ENCODE data around the gene MTCL1.

The MTCL1 gene

DNA sequence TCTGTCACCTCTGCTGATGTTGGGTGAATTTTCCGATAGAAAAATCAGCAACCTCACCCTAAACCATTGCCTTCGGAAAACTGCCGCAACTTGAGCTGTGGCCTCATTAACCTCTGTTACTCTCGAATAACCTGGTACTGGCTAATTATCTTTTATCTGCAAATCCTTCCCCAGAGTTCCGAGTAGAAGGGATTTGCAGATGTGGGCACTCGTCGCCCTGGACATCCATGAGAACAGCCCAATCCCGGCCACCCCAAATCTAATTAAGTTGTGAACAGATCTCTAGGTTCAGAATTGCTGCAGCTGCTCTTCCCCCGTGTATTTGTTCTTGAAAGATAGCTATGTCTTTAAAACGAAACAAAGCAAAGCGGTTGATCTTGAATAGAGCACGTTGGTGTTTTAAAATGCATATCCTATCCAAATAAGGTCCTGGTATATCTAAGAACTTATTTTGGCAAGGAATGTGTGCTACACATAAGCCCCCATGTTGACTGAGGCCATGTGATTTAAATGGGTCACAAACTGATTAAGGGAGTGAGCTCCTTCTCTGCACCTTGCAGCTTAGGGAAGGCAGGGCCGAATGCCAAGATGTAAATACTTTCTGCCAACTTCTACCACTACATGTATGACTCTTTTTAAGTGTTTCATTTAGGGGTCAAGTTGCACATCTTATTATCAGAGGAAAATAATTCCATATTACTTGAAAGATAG is 88.2 kb downstream of the MTCL1 start:
- no peak for DNase-seq (ENCODE audit: low read depth in 2 of 2)

DNA sequence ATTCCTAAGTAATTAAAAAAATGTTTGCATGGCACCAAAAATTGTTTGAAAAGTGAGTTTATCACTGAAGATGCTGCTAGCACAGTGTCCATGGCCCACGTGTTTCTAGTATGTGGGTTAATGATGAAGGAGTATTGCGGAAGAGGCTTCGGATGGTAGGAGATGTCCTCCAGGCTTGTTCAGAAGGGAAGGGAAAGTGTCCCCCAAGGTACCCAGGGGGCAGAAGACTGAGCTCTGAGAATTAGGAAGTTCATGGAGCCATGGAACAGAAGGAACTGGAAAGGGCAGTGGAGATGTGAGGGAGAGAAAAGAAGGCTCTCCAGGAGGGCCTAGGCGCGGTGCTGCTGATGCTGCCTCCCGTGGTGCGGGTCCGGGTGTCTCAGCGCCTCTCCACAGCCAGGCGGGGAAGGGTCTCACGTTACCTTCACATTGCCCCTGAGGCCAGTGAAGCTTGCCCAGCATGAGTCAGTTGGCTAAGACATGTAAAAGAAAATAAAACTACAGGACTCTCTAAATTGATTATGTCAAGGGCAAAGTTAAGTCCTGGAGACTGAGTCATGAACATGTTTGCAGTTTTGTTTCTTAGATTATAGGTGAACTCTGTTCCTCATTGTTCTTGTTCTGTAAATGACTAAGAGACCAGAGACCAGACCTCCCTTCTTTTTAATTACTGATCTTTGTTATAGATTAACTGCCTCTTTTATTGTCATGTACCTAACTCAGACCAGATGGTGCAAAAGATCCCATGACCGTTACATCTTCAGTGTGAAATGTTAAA is 89.0 kb downstream of the MTCL1 start:
- peak; percentile 68 for DNase-seq (ENCODE audit: low read depth in 2 of 2)

DNA sequence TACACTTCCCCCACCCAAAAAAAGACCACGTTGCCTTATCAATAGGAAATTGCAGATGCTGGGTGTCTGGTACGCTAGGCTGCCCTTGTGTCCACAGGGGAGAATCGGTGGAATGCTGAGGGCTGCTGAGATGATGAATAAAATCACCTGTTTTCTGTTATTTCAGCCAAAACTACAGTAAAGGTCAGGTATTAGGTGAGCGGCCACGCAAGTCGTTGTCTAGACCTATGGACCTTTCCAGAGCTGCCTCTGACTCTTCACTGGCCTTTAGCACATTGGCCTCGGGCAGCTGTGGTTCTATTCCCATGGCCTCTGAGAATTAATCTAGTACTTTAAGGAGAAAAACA is 89.6 kb downstream of the MTCL1 start:
- no peak for DNase-seq (ENCODE audit: low read depth in 2 of 2)

DNA sequence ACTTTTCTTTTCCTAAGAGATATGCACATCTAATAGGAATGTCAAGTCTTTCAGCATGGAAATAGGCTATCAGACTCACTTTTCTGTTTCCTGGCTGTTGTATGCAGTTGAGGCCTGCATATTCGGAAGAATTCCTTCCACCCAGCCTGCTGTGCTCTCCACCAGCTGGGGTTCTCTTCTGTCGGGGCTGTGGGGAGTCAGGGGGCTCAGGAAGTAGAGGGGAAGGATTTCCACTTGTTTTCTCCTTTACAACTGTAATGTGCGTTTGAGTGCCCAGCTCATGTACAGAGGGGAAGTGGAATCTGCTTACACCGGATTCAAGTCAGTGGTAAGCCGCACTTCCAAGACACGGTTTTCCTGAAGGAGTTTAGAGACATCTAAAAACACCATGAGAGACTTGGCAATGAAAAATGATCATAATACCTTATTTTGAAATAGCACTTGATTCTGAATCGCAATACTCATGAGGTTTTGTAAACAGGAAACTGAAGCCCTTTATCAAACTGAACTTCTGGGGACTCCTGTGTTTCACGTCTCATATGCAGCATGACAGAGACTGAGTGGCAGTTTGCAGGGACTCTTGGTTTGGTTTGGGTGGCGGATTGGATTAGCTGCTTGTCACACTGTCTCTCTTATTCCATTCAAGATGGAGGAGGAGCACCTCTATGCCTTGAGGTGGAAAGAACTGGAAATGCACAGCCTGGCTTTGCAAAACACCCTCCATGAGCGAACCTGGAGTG is 90.4 kb downstream of the MTCL1 start:
- no peak for DNase-seq (ENCODE audit: low read depth in 2 of 2)

DNA sequence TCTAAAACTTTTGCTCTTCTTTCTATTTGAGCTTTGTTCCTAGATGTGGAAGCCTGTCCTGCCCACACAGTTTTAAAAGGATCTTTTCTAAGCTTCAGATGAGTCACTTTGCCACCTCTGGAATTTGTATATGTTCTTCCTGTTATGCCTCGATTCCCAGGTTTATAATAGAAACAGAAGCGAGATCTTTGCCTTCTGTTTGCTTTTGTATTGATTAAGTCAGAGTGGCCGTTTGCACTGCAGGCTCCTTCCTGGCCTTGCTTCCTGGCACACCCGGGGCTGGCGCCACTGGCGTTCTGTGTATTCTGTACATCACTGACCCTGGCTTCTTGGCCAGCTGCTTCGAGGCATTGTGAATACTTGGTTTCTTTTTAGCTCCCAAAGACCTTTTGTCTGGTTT is 91.8 kb downstream of the MTCL1 start:
- DNase-seq (ENCODE audit: low read depth in 2 of 2), result no peak

DNA sequence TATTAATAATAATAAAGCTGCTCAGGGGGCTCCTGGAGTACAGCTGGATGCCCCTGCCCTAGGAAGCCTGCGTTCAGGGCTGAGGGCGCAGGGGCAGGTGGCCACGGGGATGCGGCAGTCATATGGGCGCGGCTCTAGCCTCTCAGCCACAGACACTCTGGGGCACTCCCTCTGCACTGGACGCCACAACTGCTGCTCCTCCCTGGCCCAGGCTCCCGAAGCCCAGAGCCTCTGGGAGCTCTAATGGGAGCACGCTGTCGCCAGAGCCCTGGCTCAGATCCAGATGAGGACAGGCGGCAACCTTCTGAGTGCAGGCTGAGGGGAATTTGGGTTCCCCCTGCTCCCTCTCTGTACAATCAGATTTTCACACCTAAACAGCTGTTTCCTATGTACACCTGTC is 93.6 kb downstream of the MTCL1 start:
- no peak for DNase-seq (ENCODE audit: low read depth in 2 of 2)

DNA sequence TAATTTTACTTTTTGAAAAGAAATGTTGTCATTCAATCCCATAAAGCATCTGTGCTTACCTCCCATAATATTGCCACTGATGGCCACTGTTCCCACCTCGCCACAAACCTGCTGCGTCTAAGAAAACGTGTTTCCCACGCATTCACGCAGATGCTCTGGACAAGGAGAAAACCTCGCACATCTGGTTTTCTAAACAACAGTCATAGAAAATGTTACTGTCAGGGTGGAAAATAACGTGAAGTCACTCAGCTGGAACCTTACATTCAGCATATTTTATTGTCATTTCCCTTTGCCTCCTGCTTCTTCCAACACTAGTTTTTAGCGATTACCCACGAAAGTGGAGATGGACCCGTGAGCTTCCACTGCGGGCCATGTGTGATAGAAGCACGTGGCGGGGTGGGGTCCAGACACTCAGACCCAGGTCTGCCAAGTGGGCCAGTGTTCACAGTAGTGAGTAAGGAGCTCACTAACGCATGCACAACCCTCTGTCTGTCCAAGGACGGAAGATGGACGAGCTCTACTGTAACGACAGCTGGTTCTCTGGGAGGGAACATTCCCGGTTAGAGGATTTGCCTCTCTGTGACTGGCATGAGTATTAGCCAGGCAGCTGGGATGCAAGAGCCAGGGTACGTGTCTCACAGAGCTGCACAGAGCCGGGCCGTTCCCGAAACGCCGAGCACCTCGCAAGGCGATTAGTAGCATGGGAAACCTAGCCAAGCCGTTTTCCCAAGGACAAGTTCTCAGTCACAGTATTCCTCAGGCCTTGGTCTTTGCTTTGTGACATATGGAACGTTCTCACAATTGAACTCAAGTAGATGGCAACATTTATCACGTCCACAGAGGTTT is 94.5 kb downstream of the MTCL1 start:
- DNase-seq (ENCODE audit: low read depth in 2 of 2), result peak in 1 of 2 experiments; percentile 17

DNA sequence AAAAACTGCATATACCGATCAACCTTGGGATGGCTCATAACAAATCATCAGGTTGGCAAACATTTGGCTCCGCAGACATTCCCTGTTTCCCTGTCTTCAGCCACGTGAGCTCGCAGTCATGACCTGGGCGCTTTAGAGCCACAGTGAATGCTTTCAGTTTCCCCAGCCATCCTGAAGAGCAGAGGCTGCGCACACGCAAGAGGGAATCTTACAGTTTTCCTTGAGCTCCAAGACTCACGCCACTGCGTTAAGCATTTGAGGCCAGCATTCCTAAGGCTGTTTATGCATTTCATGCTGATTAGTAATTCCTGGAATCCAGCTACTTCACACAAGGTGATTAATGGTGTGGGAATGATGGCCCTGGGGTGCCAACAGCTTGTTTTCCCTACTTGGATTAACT is 95.1 kb downstream of the MTCL1 start:
- peak; percentile 99 for DNase-seq (ENCODE audit: low read depth in 2 of 2)

DNA sequence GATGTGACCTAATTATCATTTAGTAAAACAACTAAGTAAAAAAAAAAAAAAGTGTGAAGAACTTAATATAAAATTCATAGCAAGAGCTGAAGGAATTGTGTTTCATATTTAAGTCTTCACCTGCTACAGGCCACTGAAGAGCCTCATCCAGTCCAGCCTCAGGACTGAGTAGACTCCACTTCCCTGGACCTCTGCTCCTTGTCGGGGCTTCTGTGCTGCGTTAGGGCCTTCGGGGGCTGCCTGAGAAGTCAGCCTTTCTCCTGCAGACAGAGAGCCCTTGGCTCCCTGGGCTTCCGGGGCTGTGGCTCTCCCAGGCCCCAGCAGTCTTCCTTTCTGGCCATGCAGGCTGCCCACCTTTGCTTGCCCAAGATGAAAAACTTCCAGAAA is 95.5 kb downstream of the MTCL1 start:
- no peak for DNase-seq (ENCODE audit: low read depth in 2 of 2)

DNA sequence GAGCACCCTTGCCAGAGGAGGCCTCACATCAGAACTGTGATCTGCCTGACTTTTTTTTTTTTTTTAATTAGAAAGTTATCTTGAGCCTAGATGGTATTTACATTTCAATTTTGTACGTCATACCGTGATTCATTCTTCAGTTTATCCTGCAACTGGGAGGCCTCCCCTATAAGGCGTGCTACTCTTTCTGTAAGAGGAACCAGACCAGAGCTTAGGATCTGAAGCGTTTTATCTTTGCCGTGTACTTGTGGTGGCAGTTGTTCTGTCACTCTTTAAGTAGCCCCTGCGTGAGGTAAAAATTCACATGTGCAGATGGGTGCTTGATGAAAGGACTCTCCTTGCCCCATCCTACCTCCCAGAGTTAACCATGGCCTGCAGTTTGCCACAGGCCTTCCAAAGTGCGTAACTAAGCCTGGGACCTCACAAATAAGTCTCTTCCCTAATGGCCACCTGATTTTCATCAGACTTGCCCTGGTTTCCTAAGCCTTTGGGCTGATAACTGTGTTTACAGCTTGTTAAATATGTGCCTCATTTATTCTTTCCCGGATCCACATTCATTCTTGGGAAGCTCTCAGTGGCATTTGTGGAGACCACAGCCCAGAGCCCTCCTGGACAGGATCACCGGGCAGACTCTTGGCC is 96.0 kb downstream of the MTCL1 start:
- DNase-seq (ENCODE audit: low read depth in 2 of 2), result peak; percentile 90

DNA sequence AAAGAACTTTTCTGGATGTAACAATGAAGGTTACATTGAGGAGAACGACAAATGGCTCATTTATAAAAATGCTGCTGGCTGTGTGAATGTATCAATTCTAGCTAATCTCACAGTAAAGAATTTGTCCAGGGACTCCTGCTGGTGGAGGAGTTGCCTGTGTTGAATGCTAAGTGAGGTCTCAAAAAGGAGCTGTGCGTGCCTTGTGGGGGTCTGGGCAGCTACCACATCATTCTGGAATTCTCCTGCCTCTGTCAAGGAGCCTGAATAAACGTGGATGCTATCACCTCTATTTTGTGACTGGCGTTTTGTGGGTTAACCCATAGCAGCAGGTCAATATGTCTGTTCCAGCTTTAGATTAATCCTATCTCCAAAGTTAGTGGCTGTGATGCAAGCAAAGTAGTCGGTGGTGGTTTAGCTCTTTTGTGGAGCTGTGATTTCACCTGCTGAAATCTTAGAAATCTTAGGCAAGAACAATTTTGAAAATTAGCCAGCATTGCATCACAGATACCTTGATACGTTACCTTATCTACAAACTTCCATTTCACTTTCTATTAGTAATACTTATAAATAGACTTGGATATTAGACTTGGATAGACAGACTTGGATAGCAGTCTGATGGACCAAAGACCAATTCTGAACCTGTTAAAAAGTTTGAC is 96.8 kb downstream of the MTCL1 start:
- no peak for DNase-seq (ENCODE audit: low read depth in 2 of 2)

DNA sequence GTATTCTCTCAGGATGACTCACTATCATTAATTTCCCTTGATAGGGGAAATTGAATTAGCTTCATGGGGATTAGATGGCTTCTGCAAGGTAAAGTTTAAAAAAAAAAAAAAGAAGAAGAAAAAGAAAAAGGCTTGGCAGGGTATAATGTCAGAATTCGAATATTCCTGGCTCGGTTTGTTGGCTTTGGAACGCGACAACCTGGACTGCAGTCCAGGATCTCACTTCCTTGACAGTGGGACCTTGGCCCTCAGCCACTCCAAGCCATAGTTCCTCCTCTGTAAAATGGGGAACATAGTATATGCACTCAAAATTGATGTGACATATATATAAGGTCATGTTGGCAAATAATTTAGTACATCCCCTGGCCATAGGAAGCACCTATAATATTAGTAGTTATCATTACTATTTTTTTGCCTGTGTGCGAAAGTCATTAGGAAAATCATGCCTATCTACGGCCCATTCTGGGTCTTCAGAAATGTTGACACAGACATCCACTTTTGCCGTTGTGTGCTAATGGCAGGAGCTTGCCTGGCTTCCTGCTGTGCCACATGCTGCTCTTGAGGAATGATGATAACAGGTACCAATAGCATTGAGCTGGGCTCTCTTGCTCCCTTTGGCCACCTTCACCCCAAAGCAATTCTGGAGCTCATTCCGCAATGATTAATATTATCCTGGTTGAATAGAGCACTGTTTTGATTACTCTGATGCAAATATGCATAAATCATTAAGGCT is 97.9 kb downstream of the MTCL1 start:
- no peak for DNase-seq (ENCODE audit: low read depth in 2 of 2)

DNA sequence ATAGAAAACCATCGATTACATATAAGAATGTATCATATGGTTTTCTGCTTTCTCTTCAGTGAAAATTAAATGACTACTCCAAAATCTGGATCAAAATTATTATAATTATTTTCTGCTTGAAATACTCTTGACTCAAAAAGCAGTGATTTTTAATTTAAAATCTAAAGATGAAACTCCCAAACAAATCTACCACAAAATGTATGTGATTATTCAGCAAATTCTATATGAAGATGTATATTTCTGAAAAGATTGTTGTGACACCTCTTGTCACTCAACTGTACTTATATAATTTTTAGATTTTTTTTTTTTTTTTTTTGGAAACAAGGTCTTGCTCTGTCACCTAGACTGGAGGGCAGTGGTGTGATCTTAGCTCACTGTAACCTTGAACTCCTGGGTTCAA is 98.6 kb downstream of the MTCL1 start:
- no peak for DNase-seq (ENCODE audit: low read depth in 2 of 2)

DNA sequence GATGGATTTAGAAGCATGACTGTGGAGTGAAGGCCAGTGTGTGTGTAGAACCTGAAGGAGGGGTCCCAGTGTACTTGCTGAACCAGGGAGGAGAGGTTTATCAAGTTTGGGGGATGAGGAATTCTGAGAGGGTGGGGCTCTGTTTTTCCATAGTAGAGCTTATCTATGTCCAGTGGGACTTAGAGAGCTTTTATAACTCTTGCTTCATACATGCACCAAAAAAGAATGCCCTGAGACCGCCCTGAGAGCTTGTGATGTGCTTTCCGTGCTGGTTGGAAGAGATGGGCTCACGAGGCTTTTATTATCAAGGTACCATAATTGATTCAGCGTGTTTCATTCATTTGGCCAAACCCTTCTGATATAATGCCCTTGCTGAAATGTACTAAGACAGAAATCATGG is 100.2 kb downstream of the MTCL1 start:
- DNase-seq (ENCODE audit: low read depth in 2 of 2), result no peak

DNA sequence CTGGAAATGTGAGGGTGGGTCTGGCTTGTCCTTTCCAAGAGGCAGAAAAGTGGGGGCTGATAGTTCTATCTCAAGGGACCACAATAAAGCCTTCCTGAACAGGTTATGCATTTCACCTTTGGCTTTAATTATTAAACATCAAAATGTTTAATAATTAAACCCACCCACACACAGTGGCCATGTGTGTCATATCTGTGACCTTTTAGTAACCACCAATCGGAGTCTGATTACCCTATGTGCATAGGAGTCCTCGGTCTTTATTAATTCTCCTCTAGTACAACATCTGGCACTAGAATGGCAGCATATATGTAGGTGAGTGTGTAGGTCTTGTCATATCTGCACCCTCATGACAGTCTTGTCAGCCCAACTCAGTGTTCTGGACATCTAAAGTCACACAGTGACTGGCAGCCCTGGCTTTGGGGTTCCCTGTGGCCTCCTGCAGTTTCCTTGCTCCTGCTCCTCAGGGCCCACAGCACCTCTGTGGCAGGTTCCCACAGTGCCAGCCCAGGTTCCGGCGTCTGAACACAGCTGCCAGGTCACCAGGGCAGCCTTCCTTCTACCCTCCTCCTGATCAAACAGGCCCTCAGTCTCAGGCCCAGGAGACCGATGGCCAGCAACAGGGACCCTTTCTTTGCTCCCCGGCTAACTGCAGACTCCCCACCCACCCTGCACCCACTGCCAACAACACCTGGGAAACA is 100.9 kb downstream of the MTCL1 start:
- DNase-seq (ENCODE audit: low read depth in 2 of 2), result no peak

DNA sequence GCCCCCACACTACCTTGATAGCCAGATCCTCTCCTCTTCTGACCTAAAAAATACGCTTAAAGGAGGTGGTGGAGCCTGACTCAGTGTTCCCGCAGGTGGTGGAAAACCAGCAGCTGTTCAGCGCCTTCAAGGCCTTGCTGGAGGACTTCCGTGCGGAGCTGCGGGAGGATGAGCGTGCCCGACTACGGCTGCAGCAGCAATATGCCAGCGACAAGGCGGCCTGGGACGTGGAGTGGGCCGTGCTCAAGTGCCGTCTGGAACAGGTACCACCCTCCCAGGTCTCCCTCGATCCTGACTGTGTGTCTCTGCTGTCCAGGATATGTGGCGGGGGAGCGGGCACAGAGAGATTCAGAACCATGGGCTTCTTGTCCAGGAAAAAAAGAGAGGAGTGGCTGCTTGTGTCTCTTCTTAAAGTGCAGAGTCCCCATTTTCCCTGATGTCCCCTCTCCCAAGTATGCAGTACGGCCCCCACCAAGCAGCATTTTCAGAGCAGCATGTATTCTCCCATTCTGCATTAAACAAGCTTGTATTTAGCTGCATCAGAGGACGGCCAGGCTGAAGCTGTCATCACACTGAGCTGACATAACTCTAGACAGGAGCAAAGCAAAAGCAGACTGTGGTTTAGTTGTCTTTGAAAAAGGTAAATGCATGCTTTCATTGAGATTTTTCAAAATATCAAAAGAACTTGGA is 101.6 kb downstream of the MTCL1 start:
- no peak for DNase-seq (ENCODE audit: low read depth in 2 of 2)

DNA sequence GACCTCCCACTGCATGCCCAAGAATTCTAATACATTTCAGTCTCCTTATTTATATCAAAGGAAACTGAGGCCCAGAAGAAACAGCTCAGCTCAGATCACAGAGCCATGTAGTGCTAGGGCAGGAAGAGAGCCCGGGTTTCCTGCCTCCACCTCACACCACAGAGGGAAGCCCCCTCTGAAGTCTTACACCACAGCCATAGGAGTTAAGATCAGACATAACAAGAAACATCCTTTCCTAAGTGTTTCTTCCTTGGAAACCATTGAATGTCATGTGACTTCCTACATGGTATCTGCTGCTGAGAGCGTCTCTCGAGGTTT is 102.1 kb downstream of the MTCL1 start:
- DNase-seq (ENCODE audit: low read depth in 2 of 2), result no peak

DNA sequence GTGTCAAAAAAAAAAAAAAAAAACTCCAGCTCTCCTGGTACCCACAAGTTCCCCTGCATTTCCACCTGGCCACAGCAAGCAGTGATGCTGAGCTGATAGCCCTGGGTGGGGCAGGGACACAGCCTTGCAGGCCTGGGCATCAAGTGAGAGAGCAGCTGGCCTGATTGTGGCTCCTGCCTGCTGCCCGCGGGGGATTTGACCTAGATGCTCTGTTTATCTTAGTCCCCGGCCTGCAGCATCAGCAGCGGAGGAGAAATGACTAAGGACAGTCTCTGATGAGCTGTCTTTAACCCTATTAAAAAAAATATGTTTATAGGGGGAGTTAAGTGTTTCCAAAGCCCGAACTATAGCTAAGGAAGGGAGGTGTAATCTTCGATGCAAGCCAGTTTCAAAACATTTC is 102.6 kb downstream of the MTCL1 start:
- DNase-seq (ENCODE audit: low read depth in 2 of 2), result no peak

DNA sequence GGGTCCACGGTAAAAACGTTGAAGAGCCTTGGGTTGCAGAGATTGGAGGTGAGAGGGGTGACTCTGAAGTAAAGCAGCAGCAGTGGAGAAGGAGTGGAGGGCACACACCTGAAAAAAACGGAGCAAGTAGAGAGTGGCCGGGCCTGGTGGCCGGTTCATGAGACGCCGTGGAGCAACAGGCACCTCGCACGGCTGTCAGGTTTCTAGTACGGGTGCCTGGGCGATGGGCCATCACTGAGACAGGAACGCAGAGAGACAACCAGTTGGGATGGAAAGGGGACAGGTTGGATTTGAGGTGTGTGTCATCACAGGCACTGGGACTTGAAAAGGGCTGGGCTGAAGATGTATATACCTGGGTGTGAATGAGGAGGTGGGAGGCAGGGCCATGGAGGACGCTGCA is 104.2 kb downstream of the MTCL1 start:
- DNase-seq (ENCODE audit: low read depth in 2 of 2), result no peak
